ENCODE results near the gene SLC22A2.

Gene SLC22A2

GRCh38 chr6:160203076-160203475, 55.5 kb downstream of the SLC22A2 start:
- no peaks in the 10 kb centered on the region for H3K36me3 ChIP-seq (ENCODE audit: insufficient read depth, low read depth, low read length)
- no peak overlapping the region for H3K27ac ChIP-seq (ENCODE audit: low read length)
- no peak overlapping the region for H3K9ac ChIP-seq (ENCODE audit: low read depth, low read length)
- H3K4me1 ChIP-seq (ENCODE audit: insufficient read depth, low read length) = no peaks in the 10 kb centered on the region
- H3K4me3 ChIP-seq (ENCODE audit: low read length) = no peak overlapping the region
- peaks cover 13% of the 10 kb centered on the region for H3K9me3 ChIP-seq (ENCODE audit: insufficient read depth, low read depth, low read length)
- no peaks in the 10 kb centered on the region for H3K27me3 ChIP-seq (ENCODE audit: insufficient read depth, low read length)

GRCh38 chr6:160202411-160202810, 56.2 kb downstream of the SLC22A2 start:
- Histone ChIP-seq H3K9ac (ENCODE audit: low read depth, low read length) (no peak overlapping the region), H3K4me3 (ENCODE audit: low read length) (no peak overlapping the region), H3K4me1 (ENCODE audit: insufficient read depth, low read length) (no peaks in the 10 kb centered on the region), H3K9me3 (ENCODE audit: insufficient read depth, low read depth, low read length) (peaks cover 7% of the 10 kb centered on the region), H3K36me3 (ENCODE audit: insufficient read depth, low read depth, low read length) (no peaks in the 10 kb centered on the region), H3K27ac (ENCODE audit: low read length) (no peak overlapping the region), H3K27me3 (ENCODE audit: insufficient read depth, low read length) (no peaks in the 10 kb centered on the region)

GRCh38 chr6:160201061-160201460, 57.6 kb downstream of the SLC22A2 start:
- H3K4me3 ChIP-seq (ENCODE audit: low read length) = no peak overlapping the region

GRCh38 chr6:160198606-160199211, 59.9 kb downstream of the SLC22A2 start:
- no peak overlapping the region for H3K9ac ChIP-seq (ENCODE audit: low read depth, low read length)
- H3K9me3 ChIP-seq (ENCODE audit: insufficient read depth, low read depth, low read length) = peaks cover 8% of the 10 kb centered on the region
- H3K36me3 ChIP-seq (ENCODE audit: insufficient read depth, low read depth, low read length) = no peaks in the 10 kb centered on the region
- H3K4me3 ChIP-seq (ENCODE audit: low read length) = no peak overlapping the region
- no peaks in the 10 kb centered on the region for H3K4me1 ChIP-seq (ENCODE audit: insufficient read depth, low read length)
- no peak overlapping the region for H3K27ac ChIP-seq (ENCODE audit: low read length)
- H3K27me3 ChIP-seq (ENCODE audit: insufficient read depth, low read length) = no peaks in the 10 kb centered on the region

More at GRCh38 chr6:160201061-160201460, 57.6 kb downstream of the SLC22A2 start:
- Histone ChIP-seq H3K36me3 (ENCODE audit: insufficient read depth, low read depth, low read length) (no peaks in the 10 kb centered on the region), H3K4me1 (ENCODE audit: insufficient read depth, low read length) (no peaks in the 10 kb centered on the region), H3K27ac (ENCODE audit: low read length) (no peak overlapping the region), H3K9ac (ENCODE audit: low read depth, low read length) (no peak overlapping the region), H3K27me3 (ENCODE audit: insufficient read depth, low read length) (no peaks in the 10 kb centered on the region), H3K9me3 (ENCODE audit: insufficient read depth, low read depth, low read length) (no peaks in the 10 kb centered on the region; the same call in 1 of the 2 replicates)

GRCh38 chr6:160197662-160198061, 61.0 kb downstream of the SLC22A2 start:
- Histone ChIP-seq H3K4me3 (ENCODE audit: low read length) (no peak overlapping the region), H3K4me1 (ENCODE audit: insufficient read depth, low read length) (no peaks in the 10 kb centered on the region), H3K27me3 (ENCODE audit: insufficient read depth, low read length) (no peaks in the 10 kb centered on the region), H3K9ac (ENCODE audit: low read depth, low read length) (no peak overlapping the region), H3K36me3 (ENCODE audit: insufficient read depth, low read depth, low read length) (no peaks in the 10 kb centered on the region), H3K27ac (ENCODE audit: low read length) (no peak overlapping the region), H3K9me3 (ENCODE audit: insufficient read depth, low read depth, low read length) (peaks cover 14% of the 10 kb centered on the region)

GRCh38 chr6:160194808-160195207, 63.8 kb downstream of the SLC22A2 start:
- Histone ChIP-seq H3K36me3 (ENCODE audit: insufficient read depth, low read depth, low read length) (no peaks in the 10 kb centered on the region), H3K9me3 (ENCODE audit: insufficient read depth, low read depth, low read length) (peaks cover 15% of the 10 kb centered on the region), H3K27me3 (ENCODE audit: insufficient read depth, low read length) (no peaks in the 10 kb centered on the region), H3K4me1 (ENCODE audit: insufficient read depth, low read length) (no peaks in the 10 kb centered on the region), H3K9ac (ENCODE audit: low read depth, low read length) (no peak overlapping the region), H3K27ac (ENCODE audit: low read length) (no peak overlapping the region), H3K4me3 (ENCODE audit: low read length) (no peak overlapping the region)

GRCh38 chr6:160192840-160193239, 65.8 kb downstream of the SLC22A2 start:
- Histone ChIP-seq H3K4me1 (ENCODE audit: insufficient read depth, low read length) (no peaks in the 10 kb centered on the region), H3K27me3 (ENCODE audit: insufficient read depth, low read length) (no peaks in the 10 kb centered on the region), H3K4me3 (ENCODE audit: low read length) (no peak overlapping the region), H3K9me3 (ENCODE audit: insufficient read depth, low read depth, low read length) (peaks cover 15% of the 10 kb centered on the region), H3K9ac (ENCODE audit: low read depth, low read length) (no peak overlapping the region), H3K36me3 (ENCODE audit: insufficient read depth, low read depth, low read length) (no peaks in the 10 kb centered on the region), H3K27ac (ENCODE audit: low read length) (no peak overlapping the region)

GRCh38 chr6:160190973-160191372, 67.6 kb downstream of the SLC22A2 start:
- peaks cover 15% of the 10 kb centered on the region for H3K9me3 ChIP-seq (ENCODE audit: insufficient read depth, low read depth, low read length)
- H3K27me3 ChIP-seq (ENCODE audit: insufficient read depth, low read length) = no peaks in the 10 kb centered on the region
- H3K9ac ChIP-seq (ENCODE audit: low read depth, low read length) = no peak overlapping the region
- H3K4me1 ChIP-seq (ENCODE audit: insufficient read depth, low read length) = no peaks in the 10 kb centered on the region
- H3K4me3 ChIP-seq (ENCODE audit: low read length) = no peak overlapping the region
- no peak overlapping the region for H3K27ac ChIP-seq (ENCODE audit: low read length)
- H3K36me3 ChIP-seq (ENCODE audit: insufficient read depth, low read depth, low read length) = no peaks in the 10 kb centered on the region

- Histone ChIP-seq H3K27ac (ENCODE audit: low read length) (no peak overlapping the region), H3K9ac (ENCODE audit: low read depth, low read length) (no peak overlapping the region), H3K9me3 (ENCODE audit: insufficient read depth, low read depth, low read length) (peaks cover 14% of the 10 kb centered on the region)
Observed at GRCh38 chr6:160190081-160190480, 68.5 kb downstream of the SLC22A2 start.

GRCh38 chr6:160188773-160189172, 69.8 kb downstream of the SLC22A2 start:
- Histone ChIP-seq H3K9me3 (ENCODE audit: insufficient read depth, low read depth, low read length) (peaks cover 8% of the 10 kb centered on the region; the same call in 1 of the 2 replicates), H3K36me3 (ENCODE audit: insufficient read depth, low read depth, low read length) (no peaks in the 10 kb centered on the region)

More at GRCh38 chr6:160190081-160190480, 68.5 kb downstream of the SLC22A2 start:
- Histone ChIP-seq H3K36me3 (ENCODE audit: insufficient read depth, low read depth, low read length) (no peaks in the 10 kb centered on the region), H3K4me1 (ENCODE audit: insufficient read depth, low read length) (no peaks in the 10 kb centered on the region), H3K27me3 (ENCODE audit: insufficient read depth, low read length) (no peaks in the 10 kb centered on the region), H3K4me3 (ENCODE audit: low read length) (no peak overlapping the region)

GRCh38 chr6:160180706-160181105, 77.9 kb downstream of the SLC22A2 start:
- Histone ChIP-seq H3K9me3 (ENCODE audit: insufficient read depth, low read depth, low read length) (no peaks in the 10 kb centered on the region), H3K27me3 (ENCODE audit: insufficient read depth, low read length) (no peaks in the 10 kb centered on the region), H3K4me1 (ENCODE audit: insufficient read depth, low read length) (peaks cover 3% of the 10 kb centered on the region; the same call in 1 of the 2 replicates), H3K36me3 (ENCODE audit: insufficient read depth, low read depth, low read length) (no peaks in the 10 kb centered on the region), H3K9ac (ENCODE audit: low read depth, low read length) (no peak overlapping the region), H3K27ac (ENCODE audit: low read length) (no peak overlapping the region), H3K4me3 (ENCODE audit: low read length) (no peak overlapping the region)

More at GRCh38 chr6:160188773-160189172, 69.8 kb downstream of the SLC22A2 start:
- no peak overlapping the region for H3K27ac ChIP-seq (ENCODE audit: low read length)
- no peak overlapping the region for H3K4me3 ChIP-seq (ENCODE audit: low read length)
- H3K4me1 ChIP-seq (ENCODE audit: insufficient read depth, low read length) = no peaks in the 10 kb centered on the region
- H3K27me3 ChIP-seq (ENCODE audit: insufficient read depth, low read length) = no peaks in the 10 kb centered on the region
- H3K9ac ChIP-seq (ENCODE audit: low read depth, low read length) = no peak overlapping the region

GRCh38 chr6:160178271-160178670, 80.3 kb downstream of the SLC22A2 start:
- Histone ChIP-seq H3K36me3 (ENCODE audit: insufficient read depth, low read depth, low read length) (no peaks in the 10 kb centered on the region), H3K27me3 (ENCODE audit: insufficient read depth, low read length) (no peaks in the 10 kb centered on the region), H3K9ac (ENCODE audit: low read depth, low read length) (no peak overlapping the region), H3K27ac (ENCODE audit: low read length) (no peak overlapping the region), H3K9me3 (ENCODE audit: insufficient read depth, low read depth, low read length) (no peaks in the 10 kb centered on the region), H3K4me3 (ENCODE audit: low read length) (no peak overlapping the region), H3K4me1 (ENCODE audit: insufficient read depth, low read length) (peaks cover 3% of the 10 kb centered on the region; the same call in 1 of the 2 replicates)

All from iPS-20b (cell line).